Measurements from ENCODE around the gene NID2. TPM values are rescaled to one million over a fixed set of nuclear protein-coding genes. Genes with fewer than 3 reads are reported as not detected.
A peak's percentile ranks its signal among the peaks of the same experiment; 100 is the strongest.

Gene NID2
- total RNA-seq: 146 and 259 TPM in 2 replicates

- peak; percentile 98 for DNase-seq (ENCODE audit: low read depth)
- peak within 1 kb of the TSS; percentile 96 for H3K4me3 ChIP-seq (ENCODE audit: low read depth, low read length)
- no peak for TF ChIP-seq CTCF (IDR thresholded peaks at IDR 0.05; ENCODE audit: insufficient read depth, low read depth, low read length)
Observed at GRCh38 chr14:52068615-52069306, at the start of gene NID2. Gene NID2, minus strand, starts transcription at chr14:52069059. Its CDS starts 65 bp downstream, at chr14:52068994.

GRCh38 chr14:52117111-52117832, 48.4 kb upstream of the NID2 start:
- TF ChIP-seq CTCF (IDR thresholded peaks at IDR 0.05; ENCODE audit: insufficient read depth, low read depth, low read length): no peak
- no peak overlapping the region for H3K4me3 ChIP-seq (ENCODE audit: low read depth, low read length)
- DNase-seq (ENCODE audit: low read depth): peak; percentile 72

GRCh38 chr14:52115286-52115685, 46.4 kb upstream of the NID2 start:
- no peak for TF ChIP-seq CTCF (IDR thresholded peaks at IDR 0.05; ENCODE audit: insufficient read depth, low read depth, low read length)
- H3K4me3 ChIP-seq (ENCODE audit: low read depth, low read length): no peak overlapping the region

DNA sequence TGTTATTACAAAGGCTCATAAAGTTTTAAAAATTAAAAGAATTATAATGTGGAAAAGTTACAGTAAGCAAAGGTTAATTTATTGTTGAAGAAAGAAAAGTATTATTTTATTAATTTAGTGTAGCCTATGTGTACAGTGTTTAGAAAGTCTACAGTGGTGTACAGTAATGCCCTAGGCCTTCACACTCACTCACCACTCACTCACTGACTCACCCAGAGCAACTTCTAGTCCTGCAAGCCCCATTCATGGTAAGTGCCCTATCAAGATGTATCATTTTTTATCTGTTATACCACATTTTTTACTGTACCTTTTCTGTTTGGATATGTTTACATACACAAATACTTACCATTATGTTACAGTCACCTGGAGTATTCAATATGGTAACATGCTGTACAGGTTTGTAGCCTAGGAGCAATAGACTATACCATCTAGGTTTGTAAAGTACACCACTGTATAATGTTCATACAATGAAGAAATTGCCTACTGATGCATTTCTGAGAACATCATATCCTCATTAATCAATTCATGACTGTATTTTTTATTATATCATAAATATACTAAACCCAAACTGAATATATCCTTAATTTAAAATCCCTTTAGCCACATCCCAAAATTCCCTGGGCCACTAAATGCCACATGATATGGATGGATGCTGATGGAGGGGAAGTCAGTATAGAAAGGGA, 43.6 kb upstream of the NID2 start:
- no peak for TF ChIP-seq CTCF (IDR thresholded peaks at IDR 0.05; ENCODE audit: insufficient read depth, low read depth, low read length)
- DNase-seq (ENCODE audit: low read depth): no peak
- no peak overlapping the region for H3K4me3 ChIP-seq (ENCODE audit: low read depth, low read length)

More at GRCh38 chr14:52115286-52115685, 46.4 kb upstream of the NID2 start:
- no peak for DNase-seq (ENCODE audit: low read depth)

DNA sequence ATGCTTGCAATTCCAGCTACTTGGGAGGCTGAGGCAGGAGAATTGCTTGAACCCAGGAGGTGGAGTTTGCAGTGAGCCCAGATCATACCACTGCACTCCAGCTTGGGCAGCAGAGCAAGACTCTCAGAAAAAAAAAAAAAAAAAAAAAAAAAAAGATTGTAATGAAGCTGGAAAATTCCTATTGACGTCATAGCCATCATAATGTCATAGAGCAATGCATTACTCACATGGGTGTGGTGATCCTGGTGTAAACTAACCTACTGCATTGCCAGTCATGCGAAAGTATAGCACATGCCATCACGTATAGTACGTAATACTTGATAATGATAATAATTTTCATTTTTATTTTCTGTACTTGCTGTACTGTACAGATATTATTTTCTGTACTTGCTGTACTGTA, 42.7 kb upstream of the NID2 start:
- peak; percentile 85 for DNase-seq (ENCODE audit: low read depth)
- H3K4me3 ChIP-seq (ENCODE audit: low read depth, low read length): no peak overlapping the region
- no peak for TF ChIP-seq CTCF (IDR thresholded peaks at IDR 0.05; ENCODE audit: insufficient read depth, low read depth, low read length)

DNA sequence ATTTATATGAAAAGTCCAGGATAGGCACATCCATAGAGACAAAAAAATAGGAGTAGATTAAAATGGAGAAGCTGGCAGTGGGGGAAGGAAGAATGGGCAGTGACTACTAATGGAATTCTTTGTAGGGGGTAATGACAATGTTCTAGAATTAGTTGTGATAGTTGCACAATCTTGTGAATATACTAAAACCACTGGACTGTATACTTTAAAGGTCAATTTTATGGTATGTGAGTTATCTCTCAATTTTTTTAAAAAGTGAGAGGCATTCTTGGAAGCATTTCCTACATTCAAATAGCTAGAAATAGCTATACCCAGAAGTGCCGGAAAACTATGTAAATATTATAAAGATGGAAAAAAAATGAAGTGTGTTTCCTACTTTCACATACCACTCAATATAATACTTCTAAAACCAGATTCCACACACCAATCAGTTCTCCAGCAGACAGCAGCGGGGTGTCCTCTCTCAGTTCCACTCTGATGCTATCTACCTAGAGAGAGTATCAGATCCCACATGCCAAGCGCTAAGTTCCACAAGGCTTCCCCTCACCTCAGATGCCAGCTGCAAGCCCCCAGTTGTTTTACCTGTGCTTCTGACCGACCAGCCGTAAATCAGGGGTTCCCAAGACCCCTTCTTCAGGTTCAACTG, 41.7 kb upstream of the NID2 start:
- TF ChIP-seq CTCF (IDR thresholded peaks at IDR 0.05; ENCODE audit: insufficient read depth, low read depth, low read length): no peak
- DNase-seq (ENCODE audit: low read depth): peak; percentile 70
- no peak overlapping the region for H3K4me3 ChIP-seq (ENCODE audit: low read depth, low read length)
